GM12878 (cell line): Measurements from ENCODE around the gene IL4. TPM values are rescaled to one million over a fixed set of nuclear protein-coding genes. Genes with fewer than 3 reads are reported as not detected.

Experiments
- ATAC-seq: fragments of 200-7000 bp; cut with Tn5 transposase; 3 replicates; pipeline ENCODE4 v1.9.1; 2020; ENCODE audit warnings: mild to moderate bottlenecking, moderate library complexity
- BruUV-seq: library from RNA; stranded (reverse); fragments of 400-500 nt; replicated peaks from 2 replicates; lab custom pipeline; 2021; lab: Mats Ljungman, UMichigan
- CTCF ChIA-PET: fragments of 300-600 bp; sonication (Branson Sonifier 250); formaldehyde crosslinking; extraction: SDS; loops from one replicate; lab custom pipeline; 2021; ENCODE audit warnings: inconsistent platforms; lab: Yijun Ruan, JAX
- POLR2A ChIA-PET: fragments of 350-600 bp; formaldehyde crosslinking; extraction: SDS; loops from one replicate; lab custom pipeline; 2021; ENCODE audit warnings: inconsistent platforms; lab: Charles Lee
- RAD21 ChIA-PET: fragments of 300-600 bp; sonication (Branson Sonifier 250); formaldehyde crosslinking; loops from one replicate; lab custom pipeline; 2023; ENCODE audit warnings: antibody characterized with exemption; ENCODE audit not compliant: unreplicated experiment; lab: Charles Lee
- SMC1A ChIA-PET: fragments of 300-600 bp; sonication (Branson Sonifier 250); formaldehyde crosslinking; loops from one replicate; lab custom pipeline; 2023; ENCODE audit not compliant: unreplicated experiment, uncharacterized antibody; lab: Charles Lee
- DNase-seq: peaks from one replicate; pipeline ENCODE4 v3.0.0-alpha.2; 2011; ENCODE audit warnings: low read depth, low spot score
- FAIRE-seq: peaks from 3 replicates; lab custom pipeline; 2011; peaks lifted over from hg19 to GRCh38; lab: Jason Lieb, UNC
- H2AFZ ChIP-seq: 2 replicates; pipeline ENCODE4 v1.6.0; 2011; ENCODE audit warnings: low read depth, low read length, control low read depth; ENCODE audit not compliant: control insufficient read depth
- H3K27ac ChIP-seq: 2 replicates; pipeline ENCODE4 v1.5.1; 2011; ENCODE audit warnings: control low read depth; ENCODE audit not compliant: control insufficient read depth, insufficient read depth
- H3K27me3 ChIP-seq, 2 experiments: replicated peaks in 1 of 2; 2 replicates each; pipeline versions ENCODE4 v1.6.0 to v1.6.1; 2011; ENCODE audit warnings: low read length in 1 of 2; ENCODE audit not compliant: control insufficient read depth in 2 of 2, insufficient read depth in 2 of 2
- H3K36me3 ChIP-seq, 2 experiments: 2 replicates each; pipeline ENCODE4 v1.5.1; 2011; ENCODE audit warnings: low read length in 1 of 2; ENCODE audit not compliant: control insufficient read depth in 2 of 2, insufficient read depth in 2 of 2
- H3K4me1 ChIP-seq: 2 replicates; pipeline ENCODE4 v1.6.1; 2011; ENCODE audit warnings: mild to moderate bottlenecking, low read length, moderate library complexity, mixed read lengths; ENCODE audit not compliant: control insufficient read depth, insufficient read depth
- H3K4me2 ChIP-seq: 2 replicates; pipeline ENCODE4 v1.6.0; 2011; ENCODE audit warnings: control low read depth; ENCODE audit not compliant: control insufficient read depth, insufficient read depth
- H3K4me3 ChIP-seq: fragments of 200-600 bp; sonication (generic); 2 replicates; pipeline ENCODE4 v1.5.1; 2016
- H3K79me2 ChIP-seq: 2 replicates; pipeline ENCODE4 v1.6.0; 2011; ENCODE audit warnings: low read length; ENCODE audit not compliant: control insufficient read depth, insufficient read depth
- H3K9ac ChIP-seq: 2 replicates; pipeline ENCODE4 v1.8.0; 2011; ENCODE audit warnings: low read length, control low read depth, mixed read lengths; ENCODE audit not compliant: control insufficient read depth, insufficient read depth
- H3K9me3 ChIP-seq: replicated peaks from 3 replicates; pipeline ENCODE4 v1.5.1; 2011; ENCODE audit warnings: mild to moderate bottlenecking, low read length; ENCODE audit not compliant: control insufficient read depth, insufficient read depth
- H4K20me1 ChIP-seq: 2 replicates; pipeline ENCODE4 v1.6.0; 2011; ENCODE audit not compliant: control insufficient read depth, insufficient read depth
- MXI1 ChIP-seq: fragments of 150-350 bp; IDR thresholded peaks from 2 replicates; pipeline ENCODE4 v1.6.1; 2011; ENCODE audit warnings: low read depth, mild to moderate bottlenecking, inconsistent platforms, low read length, improper control_type of control experiment
- NR2C2 ChIP-seq: IDR thresholded peaks from 2 replicates; pipeline ENCODE4 v1.6.1; 2011; ENCODE audit warnings: borderline replicate concordance, low read depth; ENCODE audit not compliant: control insufficient read depth, insufficient read length
- POLR2A ChIP-seq: IDR thresholded peaks from 2 replicates; pipeline ENCODE4 v1.6.1; 2011; ENCODE audit warnings: low read depth, mild to moderate bottlenecking, low read length
- RBBP5 ChIP-seq: fragments of 200-600 bp; sonication (generic); conservative IDR thresholded peaks from 2 replicates; pipeline ENCODE4 v1.6.1; 2016
- YBX1 ChIP-seq: fragments of 450-650 bp; IDR thresholded peaks from 2 replicates; pipeline ENCODE4 v1.6.1; 2016; ENCODE audit warnings: antibody characterized with exemption
- WGBS: methylation state at CpG from one replicate; pipeline ENCODE4 v1.1.6; 2016; ENCODE audit warnings: low lambda C conversion rate; ENCODE audit not compliant: insufficient replicate concordance, insufficient coverage; ENCODE audit errors: missing lambda C conversion rate; 5-methylcytosine and 5-hydroxymethylcytosine counted together
- in situ Hi-C: fragments of 300-500 bp; cut with MboI; formaldehyde crosslinking; loops from 9 replicates; pipeline ENCODE4 v1.14.3; 2018; ENCODE audit warnings: mixed read lengths
- intact Hi-C: fragments of 100-400 bp; cut with micrococcal nuclease; formaldehyde crosslinking; loops from one replicate; pipeline ENCODE4 v1.14.2; 2022; ENCODE audit not compliant: unreplicated experiment
- polyA plus RNA-seq, 11 experiments: library from polyadenylated mRNA; depleted of rRNA in 4 of 11; unstranded in 6 of 11; stranded (reverse) in 5 of 11; fragments of >200 nt; fragmentation: Nextera tagmentation in 4 of 11; fragmentation: Illumina TruSeq in 1 of 11; extraction: Ambion mirVana in 4 of 11; extraction: Trizol in 1 of 11; gene quantifications; 1 replicate in 1 of 11; 2 replicates in 10 of 11; pipeline versions ENCODE4 v1.2.1 to v1.2.3, GENCODE V29; 2011 to 2016; ENCODE audit warnings: inconsistent platforms in 2 of 11, missing spikeins in 2 of 11, low read depth in 1 of 11
- total RNA-seq, 4 experiments: library from RNA; depleted of rRNA in 3 of 4; stranded (reverse); fragments of >200 nt in 3 of 4; fragmentation: Illumina TruSeq in 1 of 4; extraction: Trizol in 1 of 4; gene quantifications; 2 replicates each; pipeline versions ENCODE4 v1.2.1 to v1.2.3, GENCODE V29; 2013 to 2021
- TF ChIP-seq, protein P1 (sequence below): IDR thresholded peaks from 2 replicates; pipeline ENCODE4 v1.6.1; 2012; ENCODE audit warnings: low read depth, low read length, improper control_type of control experiment
- TF ChIP-seq, protein P2 (sequence below): IDR thresholded peaks from 2 replicates; pipeline ENCODE4 v1.6.1; 2012; ENCODE audit warnings: low read length, inconsistent platforms
- TF ChIP-seq, protein P3 (sequence below): fragments of 450-650 bp; IDR thresholded peaks from 2 replicates; pipeline ENCODE4 v1.6.1; 2014; ENCODE audit warnings: mild to moderate bottlenecking

Gene IL4
- total and polyA plus RNA-seq, 10 of the 15 experiments (the other 5 are each of a cell fraction or from before 2014, with no cell fraction given) = 0.20 to 0.80 (median 0.50) TPM; not detected in 7

DNA sequence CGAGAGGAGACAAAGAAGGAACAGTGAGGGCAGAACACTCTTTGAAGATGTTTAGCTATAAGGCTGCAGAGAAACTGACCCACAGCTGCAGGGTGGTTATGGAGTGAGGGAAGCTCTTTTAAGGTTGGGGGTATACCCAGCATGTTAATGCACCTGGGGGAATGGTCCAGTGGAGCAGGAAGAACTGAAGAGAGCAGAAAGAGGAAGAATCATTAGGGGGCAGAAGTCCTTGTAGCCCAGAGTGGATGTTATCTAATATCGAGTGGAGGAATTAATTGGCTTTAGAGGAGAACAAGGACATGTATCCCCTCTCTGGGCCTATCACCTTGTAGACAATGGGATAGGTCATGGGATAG is 7.7 kb downstream of the IL4 start:
- no peak overlapping the region for H3K9ac ChIP-seq
- intact Hi-C loops = no loop called here
- H3K27me3 ChIP-seq = no peaks in the 10 kb centered on the region
- H3K27ac ChIP-seq = no peak overlapping the region
- H3K4me2 ChIP-seq = no peak overlapping the region
- no peaks in the 10 kb centered on the region for H3K36me3 ChIP-seq
- BruUV-seq = no TSS peak
- no peaks in the 10 kb centered on the region for H3K9me3 ChIP-seq
- ATAC-seq = no peak
- POLR2A ChIA-PET = interaction anchor here (0.9 kb wide), 1 partner anchor 9 kb away, joined by 3 read pairs; no protein-coding TSS in a partner anchor
- RAD21 ChIA-PET = interaction anchor here (1.5 kb wide), 1 partner anchor 70 kb away, joined by 4 read pairs; no protein-coding TSS in a partner anchor
- H4K20me1 ChIP-seq = no peaks in the 10 kb centered on the region
- DNase-seq = no peak
- SMC1A ChIA-PET = interaction anchor here (0.7 to 1.6 kb wide), 3 partner anchors 27 to 52 kb away, joined by 3 to 5 read pairs (median 3); no protein-coding TSS in a partner anchor
- H3K4me3 ChIP-seq = no peak overlapping the region
- CTCF ChIA-PET = interaction anchor here (0.7 to 1.3 kb wide), 3 partner anchors 12 to 138 kb away, joined by 3 read pairs; no protein-coding TSS in a partner anchor
- no peaks in the 10 kb centered on the region for H3K79me2 ChIP-seq
- 46% methylated on average over 2 of the region's 2 CpGs for WGBS
- TF ChIP-seq, protein P1, sequence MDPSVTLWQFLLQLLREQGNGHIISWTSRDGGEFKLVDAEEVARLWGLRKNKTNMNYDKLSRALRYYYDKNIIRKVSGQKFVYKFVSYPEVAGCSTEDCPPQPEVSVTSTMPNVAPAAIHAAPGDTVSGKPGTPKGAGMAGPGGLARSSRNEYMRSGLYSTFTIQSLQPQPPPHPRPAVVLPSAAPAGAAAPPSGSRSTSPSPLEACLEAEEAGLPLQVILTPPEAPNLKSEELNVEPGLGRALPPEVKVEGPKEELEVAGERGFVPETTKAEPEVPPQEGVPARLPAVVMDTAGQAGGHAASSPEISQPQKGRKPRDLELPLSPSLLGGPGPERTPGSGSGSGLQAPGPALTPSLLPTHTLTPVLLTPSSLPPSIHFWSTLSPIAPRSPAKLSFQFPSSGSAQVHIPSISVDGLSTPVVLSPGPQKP = no peak
- TF ChIP-seq, protein P2, sequence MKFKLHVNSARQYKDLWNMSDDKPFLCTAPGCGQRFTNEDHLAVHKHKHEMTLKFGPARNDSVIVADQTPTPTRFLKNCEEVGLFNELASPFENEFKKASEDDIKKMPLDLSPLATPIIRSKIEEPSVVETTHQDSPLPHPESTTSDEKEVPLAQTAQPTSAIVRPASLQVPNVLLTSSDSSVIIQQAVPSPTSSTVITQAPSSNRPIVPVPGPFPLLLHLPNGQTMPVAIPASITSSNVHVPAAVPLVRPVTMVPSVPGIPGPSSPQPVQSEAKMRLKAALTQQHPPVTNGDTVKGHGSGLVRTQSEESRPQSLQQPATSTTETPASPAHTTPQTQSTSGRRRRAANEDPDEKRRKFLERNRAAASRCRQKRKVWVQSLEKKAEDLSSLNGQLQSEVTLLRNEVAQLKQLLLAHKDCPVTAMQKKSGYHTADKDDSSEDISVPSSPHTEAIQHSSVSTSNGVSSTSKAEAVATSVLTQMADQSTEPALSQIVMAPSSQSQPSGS = no peak
- no peak for TF ChIP-seq POLR2A
- no peak for TF ChIP-seq YBX1
- TF ChIP-seq NR2C2 = no peak
- no peak for TF ChIP-seq MXI1
- TF ChIP-seq, protein P3, sequence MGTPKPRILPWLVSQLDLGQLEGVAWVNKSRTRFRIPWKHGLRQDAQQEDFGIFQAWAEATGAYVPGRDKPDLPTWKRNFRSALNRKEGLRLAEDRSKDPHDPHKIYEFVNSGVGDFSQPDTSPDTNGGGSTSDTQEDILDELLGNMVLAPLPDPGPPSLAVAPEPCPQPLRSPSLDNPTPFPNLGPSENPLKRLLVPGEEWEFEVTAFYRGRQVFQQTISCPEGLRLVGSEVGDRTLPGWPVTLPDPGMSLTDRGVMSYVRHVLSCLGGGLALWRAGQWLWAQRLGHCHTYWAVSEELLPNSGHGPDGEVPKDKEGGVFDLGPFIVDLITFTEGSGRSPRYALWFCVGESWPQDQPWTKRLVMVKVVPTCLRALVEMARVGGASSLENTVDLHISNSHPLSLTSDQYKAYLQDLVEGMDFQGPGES = no peak
- TF ChIP-seq RBBP5 = no peak
- in situ Hi-C loops = no loop called here
- no peak overlapping the region for H2AFZ ChIP-seq
- no peaks in the 10 kb centered on the region for H3K4me1 ChIP-seq
- peak; percentile 13 for FAIRE-seq
